Measurements from ENCODE around the gene GCN1.

GRCh38 chr12:120121343-120121742 lies 73.2 kb downstream of the GCN1 start:
- no peak for TF ChIP-seq CTCF (IDR thresholded peaks at IDR 0.05)
- TF ChIP-seq POLR2A (IDR thresholded peaks at IDR 0.05): no peak
- TF ChIP-seq EP300 (IDR thresholded peaks at IDR 0.05): no peak
- TF ChIP-seq POLR2AphosphoS5 (IDR thresholded peaks at IDR 0.05): no peak
